Measurements from ENCODE around the gene SPINT2. TPM values are rescaled to one million over a fixed set of nuclear protein-coding genes. Genes with fewer than 3 reads are reported as not detected.

SPINT2 gene
- total and polyA plus RNA-seq, 2 of the 13 experiments (the other 11 are each of a cell fraction or from before 2014, with no cell fraction given): 0.31 to 0.77 TPM

DNA sequence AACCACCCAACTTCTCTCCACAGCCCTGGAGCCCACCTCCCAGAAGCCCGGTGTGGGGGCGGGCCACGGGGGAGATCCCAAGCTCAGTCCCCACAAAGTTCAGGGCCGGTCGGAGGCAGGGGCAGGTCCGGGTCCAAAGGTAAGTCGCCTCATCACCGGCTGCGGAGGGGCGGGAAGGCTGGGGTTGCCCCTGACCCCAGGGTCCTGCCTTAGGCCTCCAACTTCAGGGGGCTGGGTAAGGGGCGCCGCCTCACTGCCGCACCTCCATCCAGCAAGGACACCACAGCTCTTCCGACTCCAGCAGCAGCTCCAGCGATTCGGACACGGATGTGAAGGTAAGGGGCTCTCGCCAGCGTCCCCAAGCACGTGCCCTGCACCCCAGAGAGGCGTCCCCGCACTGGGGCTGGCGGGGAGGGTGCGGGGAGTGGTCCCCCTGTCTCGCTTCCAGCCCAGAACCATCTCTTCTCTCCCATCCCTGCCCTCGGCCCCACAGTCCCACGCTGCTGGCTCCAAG, 40.0 kb downstream of the SPINT2 start (continued):
- TF ChIP-seq, protein P1, sequence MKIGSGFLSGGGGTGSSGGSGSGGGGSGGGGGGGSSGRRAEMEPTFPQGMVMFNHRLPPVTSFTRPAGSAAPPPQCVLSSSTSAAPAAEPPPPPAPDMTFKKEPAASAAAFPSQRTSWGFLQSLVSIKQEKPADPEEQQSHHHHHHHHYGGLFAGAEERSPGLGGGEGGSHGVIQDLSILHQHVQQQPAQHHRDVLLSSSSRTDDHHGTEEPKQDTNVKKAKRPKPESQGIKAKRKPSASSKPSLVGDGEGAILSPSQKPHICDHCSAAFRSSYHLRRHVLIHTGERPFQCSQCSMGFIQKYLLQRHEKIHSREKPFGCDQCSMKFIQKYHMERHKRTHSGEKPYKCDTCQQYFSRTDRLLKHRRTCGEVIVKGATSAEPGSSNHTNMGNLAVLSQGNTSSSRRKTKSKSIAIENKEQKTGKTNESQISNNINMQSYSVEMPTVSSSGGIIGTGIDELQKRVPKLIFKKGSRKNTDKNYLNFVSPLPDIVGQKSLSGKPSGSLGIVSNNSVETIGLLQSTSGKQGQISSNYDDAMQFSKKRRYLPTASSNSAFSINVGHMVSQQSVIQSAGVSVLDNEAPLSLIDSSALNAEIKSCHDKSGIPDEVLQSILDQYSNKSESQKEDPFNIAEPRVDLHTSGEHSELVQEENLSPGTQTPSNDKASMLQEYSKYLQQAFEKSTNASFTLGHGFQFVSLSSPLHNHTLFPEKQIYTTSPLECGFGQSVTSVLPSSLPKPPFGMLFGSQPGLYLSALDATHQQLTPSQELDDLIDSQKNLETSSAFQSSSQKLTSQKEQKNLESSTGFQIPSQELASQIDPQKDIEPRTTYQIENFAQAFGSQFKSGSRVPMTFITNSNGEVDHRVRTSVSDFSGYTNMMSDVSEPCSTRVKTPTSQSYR (CRISPR knock-in tag; IDR thresholded peaks at IDR 0.05; ENCODE audit: borderline replicate concordance): no peak; the same call in 1 of the 2 replicates
- TF ChIP-seq KDM2A (CRISPR knock-in tag; IDR thresholded peaks at IDR 0.05; ENCODE audit: borderline replicate concordance, low read depth) (peak; percentile 42; the same call in 1 of the 2 replicates), ATAD3A (CRISPR knock-in tag; IDR thresholded peaks at IDR 0.05) (no peak), TAF15 (IDR thresholded peaks at IDR 0.05; ENCODE audit: low read depth, low read length, poor library complexity, severe bottlenecking) (no peak), ARNT (IDR thresholded peaks at IDR 0.05) (no peak), TMF1 (CRISPR knock-in tag; IDR thresholded peaks at IDR 0.05; ENCODE audit: low read depth) (no peak), KLF12 (CRISPR knock-in tag; IDR thresholded peaks at IDR 0.05; ENCODE audit: borderline replicate concordance) (0 out of 2 replicates have a peak, but pooled peaks have one; percentile 43), HDAC6 (IDR thresholded peaks at IDR 0.05; ENCODE audit: low read depth, low read length) (no peak), HNF4G (IDR thresholded peaks at IDR 0.05; ENCODE audit: borderline replicate concordance, low read depth, low read length) (peak; percentile 52; the same call in 1 of the 2 replicates), HNF4G (CRISPR knock-in tag; IDR thresholded peaks at IDR 0.05; ENCODE audit: borderline replicate concordance, low read depth) (0 out of 2 replicates have a peak, but pooled peaks have one; percentile 50)
- TF ChIP-seq, protein P2, sequence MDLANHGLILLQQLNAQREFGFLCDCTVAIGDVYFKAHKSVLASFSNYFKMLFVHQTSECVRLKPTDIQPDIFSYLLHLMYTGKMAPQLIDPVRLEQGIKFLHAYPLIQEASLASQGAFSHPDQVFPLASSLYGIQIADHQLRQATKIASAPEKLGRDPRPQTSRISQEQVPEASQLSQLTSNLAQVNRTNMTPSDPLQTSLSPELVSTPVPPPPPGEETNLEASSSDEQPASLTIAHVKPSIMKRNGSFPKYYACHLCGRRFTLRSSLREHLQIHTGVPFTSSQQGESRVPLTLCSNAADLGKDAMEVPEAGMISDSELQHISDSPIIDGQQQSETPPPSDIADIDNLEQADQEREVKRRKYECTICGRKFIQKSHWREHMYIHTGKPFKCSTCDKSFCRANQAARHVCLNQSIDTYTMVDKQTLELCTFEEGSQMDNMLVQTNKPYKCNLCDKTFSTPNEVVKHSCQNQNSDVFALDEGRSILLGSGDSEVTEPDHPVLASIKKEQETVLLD (CRISPR knock-in tag; IDR thresholded peaks at IDR 0.05; ENCODE audit: low read depth): no peak
- TF ChIP-seq, protein P3, sequence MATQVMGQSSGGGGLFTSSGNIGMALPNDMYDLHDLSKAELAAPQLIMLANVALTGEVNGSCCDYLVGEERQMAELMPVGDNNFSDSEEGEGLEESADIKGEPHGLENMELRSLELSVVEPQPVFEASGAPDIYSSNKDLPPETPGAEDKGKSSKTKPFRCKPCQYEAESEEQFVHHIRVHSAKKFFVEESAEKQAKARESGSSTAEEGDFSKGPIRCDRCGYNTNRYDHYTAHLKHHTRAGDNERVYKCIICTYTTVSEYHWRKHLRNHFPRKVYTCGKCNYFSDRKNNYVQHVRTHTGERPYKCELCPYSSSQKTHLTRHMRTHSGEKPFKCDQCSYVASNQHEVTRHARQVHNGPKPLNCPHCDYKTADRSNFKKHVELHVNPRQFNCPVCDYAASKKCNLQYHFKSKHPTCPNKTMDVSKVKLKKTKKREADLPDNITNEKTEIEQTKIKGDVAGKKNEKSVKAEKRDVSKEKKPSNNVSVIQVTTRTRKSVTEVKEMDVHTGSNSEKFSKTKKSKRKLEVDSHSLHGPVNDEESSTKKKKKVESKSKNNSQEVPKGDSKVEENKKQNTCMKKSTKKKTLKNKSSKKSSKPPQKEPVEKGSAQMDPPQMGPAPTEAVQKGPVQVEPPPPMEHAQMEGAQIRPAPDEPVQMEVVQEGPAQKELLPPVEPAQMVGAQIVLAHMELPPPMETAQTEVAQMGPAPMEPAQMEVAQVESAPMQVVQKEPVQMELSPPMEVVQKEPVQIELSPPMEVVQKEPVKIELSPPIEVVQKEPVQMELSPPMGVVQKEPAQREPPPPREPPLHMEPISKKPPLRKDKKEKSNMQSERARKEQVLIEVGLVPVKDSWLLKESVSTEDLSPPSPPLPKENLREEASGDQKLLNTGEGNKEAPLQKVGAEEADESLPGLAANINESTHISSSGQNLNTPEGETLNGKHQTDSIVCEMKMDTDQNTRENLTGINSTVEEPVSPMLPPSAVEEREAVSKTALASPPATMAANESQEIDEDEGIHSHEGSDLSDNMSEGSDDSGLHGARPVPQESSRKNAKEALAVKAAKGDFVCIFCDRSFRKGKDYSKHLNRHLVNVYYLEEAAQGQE (IDR thresholded peaks at IDR 0.05; ENCODE audit: borderline replicate concordance in 1 of 2, low read depth in 1 of 2, low read length in 2 of 2): no peak
- TF ChIP-seq, protein P4, sequence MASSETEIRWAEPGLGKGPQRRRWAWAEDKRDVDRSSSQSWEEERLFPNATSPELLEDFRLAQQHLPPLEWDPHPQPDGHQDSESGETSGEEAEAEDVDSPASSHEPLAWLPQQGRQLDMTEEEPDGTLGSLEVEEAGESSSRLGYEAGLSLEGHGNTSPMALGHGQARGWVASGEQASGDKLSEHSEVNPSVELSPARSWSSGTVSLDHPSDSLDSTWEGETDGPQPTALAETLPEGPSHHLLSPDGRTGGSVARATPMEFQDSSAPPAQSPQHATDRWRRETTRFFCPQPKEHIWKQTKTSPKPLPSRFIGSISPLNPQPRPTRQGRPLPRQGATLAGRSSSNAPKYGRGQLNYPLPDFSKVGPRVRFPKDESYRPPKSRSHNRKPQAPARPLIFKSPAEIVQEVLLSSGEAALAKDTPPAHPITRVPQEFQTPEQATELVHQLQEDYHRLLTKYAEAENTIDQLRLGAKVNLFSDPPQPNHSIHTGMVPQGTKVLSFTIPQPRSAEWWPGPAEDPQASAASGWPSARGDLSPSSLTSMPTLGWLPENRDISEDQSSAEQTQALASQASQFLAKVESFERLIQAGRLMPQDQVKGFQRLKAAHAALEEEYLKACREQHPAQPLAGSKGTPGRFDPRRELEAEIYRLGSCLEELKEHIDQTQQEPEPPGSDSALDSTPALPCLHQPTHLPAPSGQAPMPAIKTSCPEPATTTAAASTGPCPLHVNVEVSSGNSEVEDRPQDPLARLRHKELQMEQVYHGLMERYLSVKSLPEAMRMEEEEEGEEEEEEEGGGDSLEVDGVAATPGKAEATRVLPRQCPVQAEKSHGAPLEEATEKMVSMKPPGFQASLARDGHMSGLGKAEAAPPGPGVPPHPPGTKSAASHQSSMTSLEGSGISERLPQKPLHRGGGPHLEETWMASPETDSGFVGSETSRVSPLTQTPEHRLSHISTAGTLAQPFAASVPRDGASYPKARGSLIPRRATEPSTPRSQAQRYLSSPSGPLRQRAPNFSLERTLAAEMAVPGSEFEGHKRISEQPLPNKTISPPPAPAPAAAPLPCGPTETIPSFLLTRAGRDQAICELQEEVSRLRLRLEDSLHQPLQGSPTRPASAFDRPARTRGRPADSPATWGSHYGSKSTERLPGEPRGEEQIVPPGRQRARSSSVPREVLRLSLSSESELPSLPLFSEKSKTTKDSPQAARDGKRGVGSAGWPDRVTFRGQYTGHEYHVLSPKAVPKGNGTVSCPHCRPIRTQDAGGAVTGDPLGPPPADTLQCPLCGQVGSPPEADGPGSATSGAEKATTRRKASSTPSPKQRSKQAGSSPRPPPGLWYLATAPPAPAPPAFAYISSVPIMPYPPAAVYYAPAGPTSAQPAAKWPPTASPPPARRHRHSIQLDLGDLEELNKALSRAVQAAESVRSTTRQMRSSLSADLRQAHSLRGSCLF (CRISPR knock-in tag; IDR thresholded peaks at IDR 0.05; ENCODE audit: borderline replicate concordance): no peak
- TF ChIP-seq, protein P5, sequence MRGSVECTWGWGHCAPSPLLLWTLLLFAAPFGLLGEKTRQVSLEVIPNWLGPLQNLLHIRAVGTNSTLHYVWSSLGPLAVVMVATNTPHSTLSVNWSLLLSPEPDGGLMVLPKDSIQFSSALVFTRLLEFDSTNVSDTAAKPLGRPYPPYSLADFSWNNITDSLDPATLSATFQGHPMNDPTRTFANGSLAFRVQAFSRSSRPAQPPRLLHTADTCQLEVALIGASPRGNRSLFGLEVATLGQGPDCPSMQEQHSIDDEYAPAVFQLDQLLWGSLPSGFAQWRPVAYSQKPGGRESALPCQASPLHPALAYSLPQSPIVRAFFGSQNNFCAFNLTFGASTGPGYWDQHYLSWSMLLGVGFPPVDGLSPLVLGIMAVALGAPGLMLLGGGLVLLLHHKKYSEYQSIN (CRISPR knock-in tag; IDR thresholded peaks at IDR 0.05; ENCODE audit: borderline replicate concordance): no peak
